Mammary epithelial cell (primary cell): ENCODE results near the gene TMEM145.

Experiments used
- CTCF ChIP-seq, 2 donors: IDR thresholded peaks in 1 of 2; conservative IDR thresholded peaks in 1 of 2; 2 replicates each; pipeline ENCODE4 v1.5.1; 2011 to 2012; ENCODE audit warnings: inconsistent platforms in 2 of 2, low read length in 2 of 2, mild to moderate bottlenecking in 2 of 2, control low read depth in 1 of 2, low read depth in 1 of 2; ENCODE audit not compliant: insufficient read depth in 1 of 2; ENCODE audit errors: extremely low read depth in 1 of 2
- EZH2 ChIP-seq: IDR thresholded peaks from 2 replicates; pipeline ENCODE4 v1.6.1; 2012; ENCODE audit warnings: low read length, inconsistent platforms, borderline replicate concordance

- TF ChIP-seq CTCF (conservative IDR thresholded peaks at IDR 0.05 in 1 of 2, IDR thresholded peaks at IDR 0.05 in 1 of 2; ENCODE audit: extremely low read depth in 1 of 2, insufficient read depth in 1 of 2, low read depth in 1 of 2, low read length in 2 of 2) (no peak), EZH2 (no peak)
Observed at GRCh38 chr19:42344336-42344893, 31.3 kb downstream of the TMEM145 start.
